Superior temporal gyrus (tissue), 1 donor: ENCODE data around the gene TTPAL.
"Not testable (repeated sequence)": the region's sequence is repeated elsewhere in the genome, so short reads cannot be mapped to it uniquely, and the experiment has no call there.

Source experiments
- DNase-seq: peaks from one replicate; pipeline ENCODE4 v3.0.0-alpha.2; 2016; ENCODE audit errors: extremely low spot score

The TTPAL gene

DNA sequence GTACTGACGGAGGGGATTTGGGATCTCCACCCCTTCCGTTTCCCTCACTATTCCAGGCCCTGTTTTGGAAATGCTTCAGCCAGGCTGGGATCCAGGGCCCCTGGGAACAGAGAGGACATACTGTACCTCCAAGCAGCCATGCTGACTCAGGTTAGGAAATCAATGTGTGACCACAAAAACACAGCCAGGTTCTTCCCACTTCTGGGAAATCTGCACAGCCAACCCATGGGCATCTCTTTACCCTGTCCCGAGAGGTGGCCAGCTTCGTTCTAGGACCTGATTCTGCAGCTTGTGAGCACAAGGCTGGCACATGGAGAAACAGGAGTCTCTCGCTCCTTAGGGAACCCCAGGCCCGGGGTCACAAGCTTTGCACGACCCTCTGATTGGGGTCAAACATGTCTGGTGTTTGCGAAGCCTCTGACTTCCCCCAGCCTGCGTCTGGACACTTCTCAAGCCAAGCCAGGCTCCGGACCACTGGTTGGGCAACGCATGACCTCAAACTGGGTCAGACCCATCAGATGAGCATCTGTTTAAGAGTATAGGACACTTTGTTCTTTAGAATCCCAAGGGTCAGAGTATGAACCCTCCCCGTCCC, 8.3 kb upstream of the TTPAL start:
- no peak for DNase-seq

DNA sequence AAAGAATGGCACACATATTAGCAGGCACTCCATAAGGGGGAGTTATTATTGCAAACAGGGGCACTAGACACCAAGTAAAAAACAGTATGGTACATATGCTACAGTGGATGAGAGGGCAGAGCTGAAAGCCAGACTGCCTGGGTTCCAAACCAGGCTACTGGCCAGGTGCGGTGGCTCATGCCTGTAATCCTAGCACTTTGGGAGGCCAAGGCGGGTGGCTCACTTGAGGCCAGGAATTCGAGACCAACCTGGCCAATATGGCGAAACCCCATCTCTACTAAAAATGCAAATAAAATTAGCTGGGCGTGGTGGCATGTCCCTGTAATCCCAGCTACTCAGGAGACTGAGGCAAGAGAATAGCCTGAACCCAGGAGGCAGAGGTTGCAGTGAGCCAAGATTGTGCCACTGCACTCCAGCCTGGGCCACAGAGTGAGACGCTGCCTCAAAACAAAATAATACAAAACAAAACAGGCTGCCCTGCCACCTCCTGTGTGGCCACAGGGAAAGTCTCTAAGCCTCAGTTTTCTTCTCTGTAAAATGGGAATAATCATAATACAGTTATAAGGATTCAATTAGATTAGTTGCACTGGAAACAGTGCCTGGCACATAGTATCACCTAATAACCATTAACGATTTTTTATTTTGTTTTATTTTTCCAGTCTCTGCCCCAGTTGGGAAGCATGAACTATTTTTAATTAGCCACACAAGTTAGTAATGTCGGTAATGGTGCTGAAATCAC, 7.5 kb upstream of the TTPAL start:
- no peak for DNase-seq

DNA sequence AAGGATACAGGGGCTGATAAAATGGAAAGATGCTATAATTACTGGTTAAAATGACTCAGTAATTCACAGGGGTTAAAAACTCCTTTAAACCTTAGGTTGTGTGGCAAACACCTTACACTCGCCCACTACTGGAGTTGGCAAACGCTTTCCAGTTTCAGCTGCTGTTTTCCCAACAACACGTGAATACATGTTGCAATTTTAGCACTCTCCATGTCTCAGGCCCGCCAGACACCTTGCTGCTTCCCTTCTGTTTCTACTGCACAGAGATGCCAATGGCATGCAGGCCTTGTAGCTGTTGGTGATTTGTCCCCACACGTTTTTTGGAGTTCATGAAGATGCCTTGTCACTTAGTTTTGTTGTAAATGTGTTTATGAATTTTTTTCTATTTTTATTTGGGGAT, 5.3 kb upstream of the TTPAL start:
- DNase-seq, result no peak

DNA sequence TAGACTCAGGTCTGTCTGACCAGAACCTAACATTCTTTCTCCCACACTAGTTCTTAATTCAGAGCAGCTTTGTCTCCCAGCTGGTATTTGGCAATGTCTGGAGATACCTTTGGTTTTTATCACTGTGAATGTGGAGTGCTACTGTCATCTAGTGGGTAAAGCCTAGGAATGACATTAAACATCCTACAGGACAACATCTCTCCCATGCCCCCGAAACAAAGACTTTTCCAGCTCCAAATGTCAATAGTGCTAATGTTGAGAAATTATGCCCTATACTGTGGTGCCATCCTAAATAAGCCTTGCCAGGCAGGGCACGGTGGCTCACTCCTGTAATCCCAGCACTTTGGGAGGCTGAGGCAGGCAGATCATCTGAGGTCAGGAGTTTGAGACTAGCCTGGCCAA, 4.2 kb upstream of the TTPAL start:
- no peak for DNase-seq

DNA sequence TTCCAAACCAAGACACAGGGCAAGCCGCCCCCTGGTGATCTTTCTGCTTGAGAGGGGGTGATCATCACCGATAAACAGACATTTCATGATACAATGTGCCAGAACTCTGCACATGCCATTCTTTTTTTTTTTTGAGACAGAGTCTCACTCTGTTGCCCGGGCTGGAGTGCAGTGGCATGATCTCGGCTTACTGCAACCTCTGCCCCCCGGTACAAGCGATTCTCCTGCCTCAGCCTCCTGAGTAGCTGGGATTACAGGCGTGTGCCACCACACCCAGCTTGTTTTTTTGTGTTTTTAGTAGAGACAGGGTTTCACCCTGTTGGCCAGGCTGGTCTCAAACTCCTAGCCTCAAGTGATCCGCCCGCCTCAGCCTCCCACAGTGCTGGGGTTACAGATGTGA, 3.4 kb upstream of the TTPAL start:
- not testable (repeated sequence) for DNase-seq

DNA sequence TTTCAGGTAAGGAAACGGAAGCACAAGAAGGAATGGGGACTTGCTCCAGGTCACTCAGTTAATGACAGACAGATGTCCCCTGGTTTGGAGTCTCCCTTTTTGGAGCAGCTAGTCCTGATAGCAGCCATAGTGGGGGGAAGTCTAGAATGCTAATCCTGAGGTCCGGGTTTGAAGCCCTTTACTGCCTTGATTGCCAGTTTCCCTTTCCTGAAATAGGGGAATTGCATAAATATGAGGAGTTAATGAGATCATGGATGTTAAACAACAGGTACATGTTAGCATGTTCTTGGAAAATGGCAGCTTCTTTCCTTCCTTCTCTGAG, 341 bp upstream of the TTPAL start:
- DNase-seq, result no peak

DNA sequence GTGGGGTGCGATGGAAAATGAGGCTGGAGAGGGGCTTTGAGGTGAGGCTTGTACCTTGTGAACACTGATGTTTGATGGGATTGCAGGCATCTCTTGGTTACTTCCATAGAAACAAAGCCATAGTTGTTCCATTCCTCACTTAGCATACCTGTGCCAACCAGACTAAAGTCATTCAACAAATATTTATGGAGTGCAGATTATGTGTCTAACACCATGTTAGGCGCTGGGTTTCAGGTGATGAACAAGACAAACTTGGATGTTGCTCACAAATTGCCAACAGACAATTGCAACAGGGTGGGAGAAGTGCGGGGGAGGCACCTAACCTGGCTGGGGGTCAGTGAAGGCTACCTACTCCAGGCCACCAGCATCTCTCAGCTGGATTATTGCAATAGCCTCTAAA, 1.5 kb downstream of the TTPAL start:
- no peak for DNase-seq

DNA sequence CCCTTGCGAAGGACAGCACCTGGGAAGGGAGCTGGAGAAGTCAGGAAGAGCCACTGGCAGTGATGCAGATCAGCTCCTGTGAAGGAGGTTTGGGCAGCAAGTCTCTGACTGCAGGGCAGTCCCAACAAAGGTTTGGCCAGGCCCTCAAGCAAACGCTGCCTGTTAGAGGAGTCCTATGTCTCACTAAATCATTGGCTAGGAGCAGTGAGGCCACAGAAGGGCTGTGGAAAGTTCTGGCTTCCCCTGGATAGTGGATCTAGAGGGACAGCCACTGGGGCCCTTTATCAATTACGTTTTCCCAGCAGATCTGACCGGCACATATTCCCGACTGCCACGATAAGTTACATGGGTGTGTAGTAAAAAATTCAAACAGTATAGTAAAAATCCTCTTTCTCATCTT, 2.5 kb downstream of the TTPAL start:
- DNase-seq, result no peak

DNA sequence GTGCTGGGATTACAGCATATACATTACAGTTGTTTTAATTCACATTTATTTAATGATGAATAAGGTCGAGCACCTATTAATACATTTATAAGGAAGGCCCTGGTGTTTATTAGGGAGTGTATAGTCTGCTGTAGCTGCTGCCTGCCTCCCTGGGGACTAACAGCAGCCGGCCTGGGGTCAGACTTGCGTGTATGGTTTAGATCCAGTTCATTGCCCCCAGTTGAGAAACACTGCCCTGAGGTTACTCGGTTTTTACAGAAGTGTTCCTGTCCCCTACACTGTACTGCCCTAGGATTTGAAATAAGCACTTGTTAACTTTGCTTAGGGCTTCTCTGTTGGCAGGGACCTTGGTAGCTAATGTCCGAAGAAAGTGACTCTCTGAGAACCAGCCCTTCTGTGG, 4.0 kb downstream of the TTPAL start:
- no peak for DNase-seq

DNA sequence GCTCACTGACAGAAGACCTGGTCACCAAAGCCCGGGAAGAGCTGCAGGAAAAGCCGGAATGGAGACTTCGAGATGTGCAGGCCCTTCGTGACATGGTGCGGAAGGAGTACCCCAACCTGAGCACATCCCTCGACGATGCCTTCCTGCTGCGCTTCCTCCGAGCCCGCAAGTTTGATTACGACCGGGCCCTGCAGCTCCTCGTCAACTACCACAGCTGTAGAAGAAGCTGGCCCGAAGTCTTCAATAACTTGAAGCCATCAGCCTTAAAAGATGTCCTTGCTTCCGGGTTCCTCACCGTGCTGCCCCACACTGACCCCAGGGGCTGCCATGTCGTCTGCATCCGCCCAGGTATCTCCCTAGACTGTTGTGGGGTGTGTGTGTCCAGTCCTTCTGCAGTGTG, 4.4 kb downstream of the TTPAL start:
- no peak for DNase-seq

DNA sequence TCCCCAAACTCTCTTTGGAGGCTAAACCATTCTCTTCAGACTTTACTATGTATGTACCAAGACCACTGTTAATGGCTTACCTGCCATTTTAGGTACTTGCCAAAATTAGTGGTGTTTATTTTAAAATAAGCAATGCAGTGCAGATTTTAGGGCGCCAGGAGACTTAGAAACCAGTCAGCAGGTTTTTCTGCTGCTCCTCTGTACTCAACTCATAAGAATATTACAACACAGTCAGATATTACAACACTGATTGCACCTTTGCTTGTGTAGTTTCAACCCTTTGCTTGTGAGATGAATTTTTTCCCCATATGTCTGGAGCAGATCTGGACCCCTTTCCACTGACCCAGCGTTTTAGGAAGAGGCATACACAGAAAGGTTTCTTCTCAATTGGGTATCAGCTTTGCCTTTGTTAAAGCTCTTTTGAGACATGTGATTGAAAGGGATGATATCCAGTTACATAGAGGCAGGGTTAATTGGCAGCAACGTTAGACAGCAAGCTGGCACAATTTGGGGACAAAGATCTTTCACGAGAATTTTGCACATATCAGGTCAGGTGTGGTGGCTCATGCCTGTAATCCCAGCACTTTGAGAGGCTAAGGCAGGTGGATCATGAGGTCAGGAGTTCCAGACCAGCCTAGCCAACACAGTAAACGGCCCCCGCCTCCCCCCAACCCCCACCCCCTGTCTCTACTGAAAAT, 6.2 kb downstream of the TTPAL start:
- DNase-seq, result no peak

DNA sequence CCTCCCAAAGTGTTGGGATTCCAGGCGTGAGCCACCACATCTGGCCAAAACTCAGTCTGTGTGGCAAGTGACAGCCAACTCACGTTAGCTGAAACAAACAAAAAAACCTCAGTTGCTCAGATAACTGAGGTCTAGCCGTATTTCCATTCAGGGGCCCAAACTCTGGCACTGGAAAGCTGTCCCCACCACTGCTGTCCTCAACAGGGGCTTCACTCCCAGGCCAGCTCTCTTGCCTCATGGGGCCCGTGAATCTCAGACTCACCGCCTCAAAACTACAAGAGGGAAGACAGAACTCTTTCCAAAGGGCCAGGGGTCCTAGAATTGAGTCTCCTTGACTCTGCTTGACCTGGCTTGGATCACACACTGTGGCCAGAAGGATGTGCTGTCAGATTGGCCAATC, 7.4 kb downstream of the TTPAL start:
- DNase-seq, result no peak

DNA sequence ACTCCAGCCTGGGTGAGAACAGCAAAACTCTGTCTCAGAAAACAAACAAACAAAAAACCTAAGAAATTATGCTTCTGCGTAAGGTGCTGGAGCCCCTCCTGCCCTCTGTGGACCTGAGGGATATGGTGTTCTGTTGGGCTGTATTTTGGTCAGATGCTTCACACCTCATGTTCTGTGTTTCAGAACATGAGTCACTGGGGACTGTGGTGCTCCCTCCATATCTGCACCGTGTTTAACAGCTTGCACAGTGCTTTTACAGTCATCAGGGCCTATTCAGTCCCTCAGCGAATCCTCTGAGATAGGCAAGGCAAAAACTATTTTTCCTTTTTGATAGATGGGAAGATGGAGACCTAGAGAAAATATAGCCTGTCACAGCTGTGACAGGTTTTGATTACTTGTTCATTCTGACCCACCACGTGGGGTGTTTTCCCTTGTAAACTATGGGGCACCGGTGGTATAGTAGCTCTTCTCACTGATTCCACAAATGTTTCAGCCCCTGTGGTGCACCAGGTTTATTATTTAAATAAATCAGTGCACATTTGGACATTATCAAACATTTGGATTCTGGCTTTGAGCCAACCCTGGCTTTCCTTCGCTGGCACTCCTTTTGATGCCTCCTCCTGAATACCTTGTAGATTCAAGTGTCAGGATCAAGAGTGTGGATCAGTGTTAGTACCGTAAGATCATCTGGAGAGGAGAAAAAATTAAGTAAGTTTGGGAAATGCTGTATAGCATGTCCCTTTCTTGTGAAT, 9.6 kb downstream of the TTPAL start:
- DNase-seq, result no peak

DNA sequence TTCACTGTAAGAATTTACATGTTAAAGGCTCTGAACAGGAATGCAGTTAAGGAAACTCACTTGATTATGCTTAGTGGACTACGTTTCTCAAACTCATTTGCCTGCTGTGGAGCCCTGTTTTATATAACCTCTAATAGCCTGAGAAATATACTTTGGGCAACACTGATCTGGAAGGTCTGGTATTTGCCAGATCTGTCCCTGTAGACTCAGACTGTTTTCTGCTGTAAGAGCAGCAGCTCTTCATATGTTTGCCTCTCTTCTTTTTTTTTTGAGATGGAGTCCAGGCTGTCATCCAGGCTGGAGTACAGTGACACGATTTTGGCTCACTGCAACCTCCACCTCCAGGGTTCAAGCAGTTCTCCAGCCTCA, 10.1 kb downstream of the TTPAL start:
- DNase-seq, result no peak

DNA sequence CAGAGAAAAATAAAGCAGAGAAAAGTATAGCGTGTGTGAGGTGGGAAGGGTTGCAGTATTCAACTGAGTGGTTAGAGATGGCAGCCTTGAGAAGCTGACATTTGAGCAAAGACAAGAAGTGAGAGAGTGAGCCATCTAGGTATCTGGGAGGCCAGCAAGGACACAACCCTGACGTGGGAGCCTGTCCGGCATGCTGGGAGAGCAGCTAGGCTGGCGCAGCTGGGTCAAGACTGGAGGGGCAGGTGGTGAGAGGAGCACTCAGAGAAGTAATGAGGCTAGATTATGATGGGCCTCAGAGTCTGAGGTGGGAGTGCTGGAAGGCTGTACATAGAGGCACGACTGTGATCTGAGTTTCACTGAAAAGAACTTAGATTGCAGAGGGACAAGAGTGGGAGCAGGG, 12.9 kb downstream of the TTPAL start:
- no peak for DNase-seq

DNA sequence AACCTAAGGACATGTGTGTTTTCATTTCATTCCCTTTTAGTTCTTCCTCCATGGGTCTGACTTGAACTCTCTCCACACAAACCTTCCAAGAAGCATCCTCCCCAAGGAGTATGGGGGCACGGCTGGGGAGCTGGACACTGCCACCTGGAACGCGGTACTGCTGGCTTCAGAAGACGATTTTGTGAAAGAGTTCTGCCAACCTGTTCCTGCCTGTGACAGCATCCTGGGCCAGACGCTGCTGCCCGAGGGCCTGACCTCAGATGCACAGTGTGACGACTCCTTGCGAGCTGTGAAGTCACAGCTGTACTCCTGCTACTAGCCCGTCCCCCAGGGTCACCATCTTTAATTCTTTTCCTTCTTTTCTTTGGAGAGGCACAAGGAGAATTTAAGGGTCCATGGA, 13.5 kb downstream of the TTPAL start:
- DNase-seq, result no peak

DNA sequence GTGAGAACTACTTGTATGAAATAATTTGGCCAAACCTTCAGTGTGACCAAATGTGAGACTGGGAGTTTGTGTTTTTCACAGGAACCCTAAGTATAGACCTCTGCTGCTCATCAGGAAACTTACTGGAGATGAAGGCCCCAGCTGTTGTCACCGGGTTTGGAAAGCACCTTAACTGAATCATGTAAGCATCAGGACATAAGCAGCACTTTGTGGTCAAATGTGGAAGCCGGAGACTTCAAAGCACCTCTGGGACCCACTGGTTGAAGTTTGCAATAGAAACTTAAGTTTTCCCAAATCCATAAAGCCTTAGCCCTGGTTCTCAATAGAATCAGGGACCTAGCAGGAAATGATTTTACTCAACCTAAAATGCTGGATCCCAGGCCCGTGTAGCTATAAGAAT, 14.3 kb downstream of the TTPAL start:
- DNase-seq, result no peak

DNA sequence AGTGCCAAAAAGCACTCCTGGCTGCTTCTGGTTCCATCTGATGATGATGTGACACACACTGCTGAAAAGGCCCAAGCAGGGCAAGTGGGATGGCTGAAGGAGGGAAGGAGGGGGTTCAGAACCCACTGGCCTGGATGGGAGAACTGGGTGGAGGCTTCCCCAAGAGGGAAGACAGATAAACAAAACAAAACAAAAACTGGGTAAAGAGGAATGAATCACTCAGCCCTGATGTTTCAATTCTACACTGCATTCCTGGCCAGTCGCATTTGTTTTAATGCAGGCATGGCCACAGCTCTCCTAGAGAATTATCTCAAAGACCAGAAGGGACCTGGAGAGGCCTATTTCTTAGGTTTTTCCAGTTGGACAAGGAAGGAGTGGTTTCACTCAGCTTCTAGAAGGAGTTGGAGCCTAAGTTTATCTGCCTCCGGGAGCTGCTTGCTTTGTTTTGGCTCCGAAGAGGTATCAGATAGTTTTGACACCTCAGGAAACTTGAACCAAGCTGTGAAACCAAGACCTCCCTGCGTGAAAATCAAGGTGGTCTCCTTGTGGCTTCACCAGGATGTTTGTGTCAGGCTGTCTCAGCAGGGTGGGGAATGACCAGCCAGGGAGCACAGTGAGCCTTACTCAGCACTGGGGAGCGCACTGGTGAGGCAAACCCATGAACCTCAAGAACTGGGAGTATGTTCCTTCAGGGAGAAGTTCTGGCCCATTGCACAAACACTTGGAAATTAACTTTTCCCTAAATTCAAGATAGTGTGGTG, 16.1 kb downstream of the TTPAL start:
- no peak for DNase-seq

DNA sequence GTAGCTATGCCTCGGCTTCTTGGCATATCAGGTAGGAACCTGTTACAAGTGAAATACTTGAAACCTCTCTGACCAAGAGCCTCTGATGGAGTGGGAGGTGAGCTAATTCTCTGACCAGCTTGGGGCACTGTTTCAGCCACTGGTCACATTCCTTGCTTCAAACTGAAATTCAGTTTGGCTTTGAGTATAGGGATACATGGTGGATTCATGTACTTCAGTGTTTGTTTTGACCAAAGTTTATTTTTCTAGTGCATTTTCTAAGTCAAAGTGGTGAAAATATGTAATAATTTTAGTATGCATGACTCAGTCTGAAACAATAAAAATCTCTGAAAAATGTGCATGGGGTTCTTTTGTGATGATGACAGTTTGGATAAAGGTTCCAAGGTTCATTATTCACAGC, 18.6 kb downstream of the TTPAL start:
- no peak for DNase-seq

DNA sequence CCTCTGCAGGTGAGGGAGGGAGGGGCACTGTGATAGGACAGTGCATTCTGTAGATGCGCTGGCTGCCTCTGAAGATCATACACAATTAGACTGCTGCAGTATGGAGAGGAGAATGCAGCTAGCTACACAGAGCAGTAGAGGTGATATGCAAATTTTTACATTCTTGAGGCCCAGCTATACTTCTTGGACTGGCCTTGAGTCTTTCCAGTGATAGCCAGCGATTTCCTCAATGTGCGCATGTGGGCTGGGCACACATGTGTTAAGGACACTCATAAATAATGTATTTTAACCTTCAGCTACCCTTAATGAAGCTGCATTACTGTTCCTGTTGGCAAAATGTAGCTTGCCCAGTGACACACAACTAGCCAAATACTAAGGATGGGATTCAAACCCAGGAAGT, 19.0 kb downstream of the TTPAL start:
- DNase-seq, result no peak

DNA sequence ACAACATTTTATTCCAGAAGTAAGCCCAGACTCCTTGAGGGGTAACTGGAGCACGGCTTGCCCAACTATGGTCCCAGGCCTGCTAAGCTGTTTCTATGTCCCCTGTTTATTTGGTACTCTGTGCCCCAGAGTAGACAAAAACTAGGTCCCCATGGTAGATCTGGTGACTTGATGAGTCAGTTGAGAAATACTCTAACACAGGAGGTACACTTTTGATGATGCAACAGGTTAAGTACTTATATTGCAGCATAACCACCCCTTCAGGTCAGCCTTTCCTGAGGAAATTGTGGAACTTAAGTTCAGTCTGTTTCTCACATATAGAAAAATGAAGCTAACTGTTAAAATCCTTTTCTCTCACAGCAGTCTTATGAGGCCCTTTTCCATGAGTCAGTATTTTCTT, 19.6 kb downstream of the TTPAL start:
- DNase-seq, result no peak

DNA sequence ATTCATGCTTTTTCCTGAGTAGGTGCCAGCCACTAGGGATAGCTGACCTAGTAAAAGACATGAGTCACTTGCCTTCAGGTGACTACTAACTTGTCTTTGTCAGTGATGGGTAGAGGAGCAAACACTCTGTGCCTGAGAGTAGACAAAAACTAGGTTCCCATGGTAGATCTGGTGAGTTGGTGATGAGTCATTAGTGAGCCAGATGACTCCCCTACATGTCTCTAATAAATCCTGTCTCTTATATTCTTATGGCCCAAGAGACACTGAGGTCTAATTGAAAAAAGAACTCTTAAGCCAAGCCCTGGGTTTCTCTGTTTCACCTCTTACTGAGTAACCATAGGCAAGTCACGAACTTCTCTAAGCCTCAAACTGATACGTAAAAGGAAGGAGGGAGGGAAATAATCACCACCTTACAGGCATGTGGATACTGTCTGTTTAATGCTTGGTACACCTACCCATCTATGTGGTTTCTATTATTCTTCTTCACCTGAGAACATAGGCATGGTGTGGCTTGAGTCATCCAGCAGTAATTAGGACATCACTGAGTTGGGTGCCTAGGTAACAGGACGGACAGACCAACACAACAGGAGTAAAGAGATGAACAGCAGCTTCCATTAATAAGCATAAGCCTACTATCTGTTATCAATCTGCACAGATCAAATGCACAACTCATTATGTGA, 20.3 kb downstream of the TTPAL start:
- no peak for DNase-seq
